NCI-H69 (cell line): Measurements from ENCODE around the gene ZNF688.
"Not testable (repeated sequence)": the region's sequence is repeated elsewhere in the genome, so short reads cannot be mapped to it uniquely, and the experiment has no call there.

Experiments
- DNase-seq: peaks from one replicate; lab custom pipeline; 2025; lab: John Stamatoyannopoulos, UW

Gene ZNF688

DNA sequence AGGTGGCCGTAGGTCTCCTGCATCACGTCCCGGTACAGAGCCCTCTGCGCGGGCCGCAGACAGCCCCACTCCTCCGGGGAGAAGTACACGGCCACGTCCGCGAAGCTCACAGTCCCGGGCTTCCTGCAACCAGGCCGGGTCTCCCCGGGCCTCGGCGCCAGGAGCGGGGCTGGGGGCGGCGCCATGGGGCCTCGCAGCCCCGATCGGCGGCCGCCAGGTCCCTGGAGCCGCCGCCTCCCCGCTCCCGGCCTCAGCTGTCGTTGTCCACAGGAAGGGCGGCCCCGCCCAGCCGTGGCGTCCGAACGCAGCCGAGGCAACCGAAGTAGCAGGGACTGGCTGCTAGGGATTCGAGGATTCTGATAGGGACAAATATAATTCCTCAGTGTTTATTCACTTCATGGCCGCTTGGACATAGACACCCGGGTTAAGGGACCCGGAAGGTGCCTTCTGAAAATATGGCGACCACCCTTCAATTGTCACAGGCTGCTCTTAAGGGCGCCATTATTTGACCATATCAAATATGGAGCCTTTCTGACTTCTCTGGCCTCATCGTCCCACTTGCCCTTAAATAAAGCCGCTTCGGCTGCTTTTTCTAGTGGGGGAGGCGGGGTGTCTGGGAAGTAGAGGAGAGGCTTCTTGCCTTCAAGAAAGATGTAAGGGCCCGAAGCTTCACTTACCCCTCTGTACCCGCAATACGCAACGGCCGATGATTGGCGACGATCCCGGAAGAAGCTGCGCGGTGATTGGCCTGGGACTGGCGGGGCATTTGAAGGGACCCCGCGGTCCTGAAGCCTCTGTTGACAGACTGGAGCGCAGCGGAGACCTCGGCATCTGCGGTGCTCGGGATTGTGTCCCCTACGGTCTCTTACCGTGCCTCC lies at the start of gene ZNF688:
Gene ZNF688, minus strand, starts transcription at position 270 of the 878 bp plus-strand sequence. Its CDS starts 85 bp downstream, at position 185.
- DNase-seq = peak; percentile 99

GRCh38 chr16:30620169-30620568 lies 48.7 kb upstream of the ZNF688 start:
- DNase-seq = no peak

DNA sequence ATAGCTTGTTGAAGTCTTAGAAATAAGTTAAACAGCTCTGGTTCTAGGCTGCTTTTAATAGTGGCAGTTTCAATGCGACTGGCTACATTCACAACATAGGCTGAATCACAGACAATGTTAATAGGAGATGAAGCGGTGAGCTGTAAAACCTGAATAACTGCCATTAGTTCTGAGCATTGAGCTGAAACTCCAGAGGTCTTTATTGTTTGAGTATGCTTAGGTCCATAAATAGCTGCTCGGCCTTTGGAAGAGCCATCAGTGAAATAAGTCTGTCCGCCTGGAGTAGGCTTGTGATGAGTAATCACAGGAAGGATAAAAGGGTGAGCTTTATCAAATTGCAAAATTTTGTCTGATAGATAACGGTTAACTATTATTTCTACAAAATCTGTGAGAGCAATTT lies 48.1 kb upstream of the ZNF688 start:
- no peak for DNase-seq

DNA sequence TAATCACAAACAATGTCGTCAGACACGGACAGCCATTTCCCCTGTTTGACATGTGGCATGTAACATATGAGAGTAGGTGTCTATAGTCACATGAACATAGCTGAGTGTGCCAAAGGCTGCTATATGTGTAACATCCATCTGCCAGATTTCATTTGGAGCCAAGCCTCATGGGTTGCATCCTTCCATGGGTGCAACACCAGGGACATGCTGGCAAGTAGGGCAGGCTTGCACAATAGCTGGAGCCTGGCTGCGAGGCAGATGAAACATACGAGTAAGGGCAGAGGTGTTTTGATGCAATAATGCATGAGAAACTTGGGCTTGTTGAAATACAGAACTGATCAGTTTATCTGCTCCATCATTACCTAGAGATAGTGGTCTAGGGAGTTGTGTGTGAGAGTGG lies 47.7 kb upstream of the ZNF688 start:
- DNase-seq = no peak

- peak; percentile 64 for DNase-seq
These were observed 44.0 kb upstream of the ZNF688 start for GRCh38 chr16:30615358-30616091.

DNA sequence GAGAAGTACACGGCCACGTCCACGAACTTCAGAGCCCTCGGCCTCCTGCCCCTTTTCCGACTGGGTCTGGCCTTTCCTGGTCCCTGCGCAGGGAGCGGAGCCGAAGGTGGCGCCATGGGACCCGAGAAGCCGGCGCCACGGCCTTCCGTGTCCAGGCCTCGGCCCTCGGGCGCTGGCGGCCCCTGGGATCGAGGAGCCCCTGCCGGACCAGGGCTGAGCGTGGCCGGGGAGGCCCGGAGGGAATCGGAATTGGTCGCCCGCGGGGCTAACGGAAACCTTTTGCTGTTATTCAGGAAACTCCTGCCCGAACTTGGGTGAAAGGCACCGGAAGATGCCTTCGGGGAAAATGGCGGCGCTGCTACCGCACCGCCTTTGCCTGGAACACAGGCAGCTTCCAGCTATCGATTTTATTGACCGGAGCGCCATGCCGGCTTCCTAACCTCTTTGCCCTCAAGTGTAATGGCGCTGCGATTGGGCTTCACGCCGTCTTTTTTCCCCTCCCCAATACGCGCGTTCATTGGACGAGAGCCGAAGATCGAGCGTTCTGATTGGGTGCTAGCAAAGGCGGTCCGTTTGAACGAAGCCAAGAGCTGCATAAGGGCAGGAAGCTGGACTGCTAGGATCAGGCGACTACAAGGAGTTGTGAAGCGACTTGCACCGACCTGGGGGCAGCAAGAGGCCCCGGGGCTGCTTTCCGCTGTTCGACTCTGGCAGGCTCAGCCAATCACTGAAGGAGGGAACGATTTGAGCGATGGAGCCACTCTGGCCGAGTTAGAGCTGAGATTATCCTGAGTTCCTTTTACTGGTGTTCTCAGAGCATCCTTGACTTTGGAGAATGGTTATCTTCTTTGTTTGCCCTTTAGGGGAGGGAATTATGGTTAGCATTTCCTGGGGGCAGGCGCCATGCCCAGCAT lies 38.7 kb upstream of the ZNF688 start, which contains the start of gene ZNF689:
Gene ZNF689, minus strand, starts transcription at position 464 of the 914 bp plus-strand sequence. Its CDS starts 348 bp downstream, at position 116.
- DNase-seq = peak; percentile 99

GRCh38 chr16:30609002-30609925 lies 37.8 kb upstream of the ZNF688 start:
- peak; percentile 75 for DNase-seq

- no peak for DNase-seq
These were observed 34.5 kb upstream of the ZNF688 start for GRCh38 chr16:30606004-30606403.

DNA sequence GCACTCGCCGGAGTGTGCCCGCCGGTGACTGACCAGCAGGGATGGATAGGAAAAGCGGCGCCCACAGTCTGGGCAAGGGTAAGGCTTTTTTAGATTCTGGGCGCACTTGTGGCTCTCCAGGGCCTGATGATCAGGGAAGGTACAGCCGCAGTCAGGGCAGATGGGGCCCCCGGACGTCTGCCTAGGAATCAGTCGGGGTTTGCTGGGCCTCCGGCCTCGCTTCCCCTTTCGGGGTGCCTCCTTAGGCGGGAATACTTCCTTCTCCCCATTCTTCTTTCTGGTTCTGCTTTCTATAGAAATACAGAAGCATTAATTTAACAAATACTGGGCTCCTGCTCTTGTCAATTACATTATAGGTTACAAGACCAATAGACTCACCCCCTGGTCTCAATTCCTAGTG lies 33.6 kb upstream of the ZNF688 start:
- DNase-seq = no peak

DNA sequence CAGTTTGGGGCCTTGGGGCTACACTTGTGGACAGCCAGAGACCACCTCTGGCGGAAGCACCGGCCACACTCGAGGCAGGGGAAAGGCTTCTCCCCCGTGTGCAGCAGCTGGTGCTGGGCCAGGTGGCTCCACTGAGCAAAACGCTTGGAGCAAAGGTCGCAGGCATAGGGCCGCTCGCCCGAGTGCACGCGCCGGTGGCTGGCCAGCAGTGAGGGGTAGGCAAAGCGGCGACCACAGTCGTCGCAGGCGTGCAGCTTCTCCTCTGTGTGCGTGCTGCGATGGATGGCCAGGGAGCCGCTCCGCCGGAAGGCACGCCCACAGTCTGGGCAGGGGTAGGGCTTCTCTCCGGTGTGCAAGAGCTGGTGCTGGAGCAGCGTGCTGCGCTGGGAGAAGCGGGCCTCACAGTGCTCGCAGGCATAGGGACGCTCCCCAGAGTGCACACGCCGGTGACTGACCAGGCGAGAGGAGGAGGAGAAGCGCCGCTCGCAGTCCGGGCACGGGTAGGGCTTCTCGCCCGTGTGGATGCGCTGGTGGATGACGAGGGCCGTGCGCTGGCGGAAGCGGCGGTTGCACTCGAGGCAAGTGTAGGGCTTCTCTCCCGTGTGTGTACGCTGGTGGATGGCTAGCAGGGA lies 32.9 kb upstream of the ZNF688 start:
- DNase-seq = no peak

GRCh38 chr16:30603945-30604315 lies 32.4 kb upstream of the ZNF688 start:
- DNase-seq = no peak

DNA sequence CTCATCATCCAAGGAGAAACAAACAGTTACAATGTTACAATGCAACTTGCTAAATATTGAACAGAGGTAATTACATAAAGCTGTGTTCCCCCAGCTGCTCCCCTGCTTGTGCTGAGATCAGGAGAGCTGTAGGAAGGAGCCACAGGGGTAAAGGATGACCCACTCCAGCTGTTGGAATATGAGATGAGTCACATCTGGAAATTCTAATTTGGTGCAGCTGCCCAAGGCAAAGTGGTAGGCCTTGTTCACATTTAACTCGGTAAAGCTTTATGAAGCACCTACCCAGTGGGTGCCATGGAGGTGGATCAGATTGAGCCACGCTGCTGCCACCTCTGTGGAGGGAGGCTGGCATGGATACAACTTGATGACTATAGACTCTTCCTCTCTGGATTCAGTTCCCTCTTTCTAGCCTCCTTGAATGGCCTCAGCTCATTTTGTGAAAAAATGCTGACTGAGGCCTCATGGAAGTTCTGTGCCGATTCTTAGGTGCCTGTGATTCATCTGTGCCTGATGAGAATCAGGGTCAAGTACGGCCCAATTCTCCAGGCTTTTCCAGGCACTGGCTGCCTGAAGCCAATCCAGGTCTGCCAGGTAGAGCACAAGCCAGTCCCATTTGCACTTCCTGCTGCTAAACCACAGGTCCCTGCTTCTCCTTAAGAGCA lies 31.2 kb upstream of the ZNF688 start:
- no peak for DNase-seq

- DNase-seq = no peak
These were observed 30.5 kb upstream of the ZNF688 start for GRCh38 chr16:30601966-30602365.

GRCh38 chr16:30600929-30601328 lies 29.4 kb upstream of the ZNF688 start:
- no peak for DNase-seq

DNA sequence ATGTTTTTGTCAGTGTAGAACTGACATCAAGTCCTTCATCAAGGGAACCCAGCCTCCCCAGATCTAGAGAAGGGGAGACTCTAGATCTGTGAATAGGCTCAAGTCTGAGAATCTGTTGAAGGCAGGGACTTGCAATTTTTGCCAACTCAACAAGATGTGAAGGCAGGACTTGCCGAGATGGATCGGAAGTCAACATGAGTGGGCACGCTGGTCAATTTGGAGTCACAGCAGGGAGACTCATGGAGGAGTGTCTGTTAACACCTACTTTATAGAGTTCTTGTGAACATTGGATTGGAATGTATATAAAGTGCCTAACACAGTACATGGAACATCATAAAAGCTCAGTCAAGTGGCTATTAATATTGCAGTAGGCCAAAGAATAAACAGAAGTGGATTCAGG lies 28.7 kb upstream of the ZNF688 start:
- DNase-seq = no peak

DNA sequence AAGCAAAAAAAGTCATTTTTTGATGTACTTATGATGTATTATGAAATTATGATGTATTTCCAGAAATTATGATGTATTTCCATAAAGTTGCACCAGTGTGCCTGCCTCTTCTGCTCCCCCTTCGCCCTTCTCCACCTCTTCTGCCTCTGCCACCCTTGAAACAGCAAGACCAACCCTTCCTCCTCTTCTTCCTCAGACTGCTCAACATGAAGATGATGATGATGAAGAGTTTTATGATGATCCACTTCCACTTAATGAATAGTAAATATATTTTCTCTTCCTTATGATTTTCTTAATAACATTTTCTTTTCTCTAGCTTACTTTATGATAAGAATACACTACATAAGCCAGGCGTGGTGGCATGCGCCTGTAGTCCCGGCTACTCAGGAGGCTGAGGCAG lies 21.4 kb upstream of the ZNF688 start:
- DNase-seq = no peak

DNA sequence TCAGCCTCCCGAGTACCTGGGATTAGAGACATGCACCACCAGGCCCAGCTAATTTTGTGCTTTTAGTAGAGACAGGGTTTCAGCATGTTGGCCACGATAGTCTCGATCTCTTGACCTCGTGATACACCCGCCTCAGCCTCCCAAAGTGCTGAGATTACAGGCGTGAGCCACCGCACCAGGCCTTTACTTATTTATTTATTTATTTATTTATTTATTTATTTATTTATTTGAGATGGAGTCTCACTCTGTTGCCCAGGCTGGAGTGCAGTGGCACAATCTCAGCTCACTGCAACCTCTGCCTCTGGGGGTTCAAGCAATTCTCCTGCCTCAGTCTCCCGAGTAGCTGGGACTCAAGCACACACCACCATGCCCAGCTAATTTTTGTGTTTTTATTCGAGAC lies 19.4 kb upstream of the ZNF688 start:
- not testable (repeated sequence) for DNase-seq

DNA sequence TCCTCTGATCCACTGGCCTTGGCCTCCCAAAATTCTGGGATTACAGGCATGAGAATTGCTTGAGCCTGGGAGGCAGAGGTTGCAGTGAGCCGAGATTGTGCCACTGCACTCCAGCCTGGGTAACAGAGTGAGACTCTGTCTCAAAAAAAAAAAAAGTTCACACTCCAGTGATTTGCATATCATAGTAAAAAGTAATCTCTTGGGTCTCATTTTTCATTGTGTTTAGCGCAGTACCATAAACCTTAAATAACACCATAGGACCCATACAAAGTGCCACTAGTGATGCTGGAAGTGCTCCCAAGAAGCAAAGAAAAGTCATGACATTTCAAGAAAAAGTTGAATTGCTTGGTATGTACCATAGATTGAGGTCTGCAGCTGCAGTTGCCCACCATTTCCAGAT lies 18.1 kb upstream of the ZNF688 start:
- not testable (repeated sequence) for DNase-seq

- DNase-seq = no peak
These were observed 17.1 kb upstream of the ZNF688 start for GRCh38 chr16:30588651-30589050.
